ENCODE data around the gene PRMT7.
A peak's percentile ranks its signal among the peaks of the same experiment; 100 is the strongest.
"Not testable (repeated sequence)": the region's sequence is repeated elsewhere in the genome, so short reads cannot be mapped to it uniquely, and the experiment has no call there.

Gene PRMT7

GRCh38 chr16:68287276-68288251, 23.3 kb upstream of the PRMT7 start:
- Histone ChIP-seq H3K4me1 (ENCODE audit: insufficient read depth, low read length) (peaks cover 46% of the 10 kb centered on the region), H3K79me2 (ENCODE audit: insufficient read depth, low read length) (peaks cover 87% of the 10 kb centered on the region), H3K36me3 (ENCODE audit: insufficient read depth, low read length) (peaks cover 86% of the 10 kb centered on the region), H3K4me2 (ENCODE audit: insufficient read depth, low read length) (no peak overlapping the region), H3K27me3 (ENCODE audit: insufficient read depth, low read length, poor library complexity) (no peaks in the 10 kb centered on the region), H3K9ac (ENCODE audit: low read depth, low read length) (no peak overlapping the region; the same call in 1 of the 2 replicates), H4K20me1 (ENCODE audit: insufficient read depth, low read length) (peaks cover 36% of the 10 kb centered on the region), H2AFZ (ENCODE audit: low read depth, low read length) (no peak overlapping the region), H3K9me3 (ENCODE audit: insufficient read depth, low read length, severe bottlenecking) (no peaks in the 10 kb centered on the region), H3K4me3 (ENCODE audit: low read depth in 1 of 2, low read length in 2 of 2) (no peak overlapping the region), H3K27ac (ENCODE audit: low read length) (peak overlapping the region; percentile 54; the same call in 1 of the 2 replicates)
- DNase-seq, result peak; percentile 32
- ATAC-seq (ENCODE audit: insufficient read depth, low read depth), result peak; percentile 27; the same call in 1 of the 3 replicates
- TF ChIP-seq CTCF (IDR thresholded peaks at IDR 0.05; ENCODE audit: borderline replicate concordance, extremely low read depth, low read length, poor library complexity, severe bottlenecking), result no peak
- TF ChIP-seq EZH2 (IDR thresholded peaks at IDR 0.05; ENCODE audit: borderline replicate concordance, low read depth, low read length, severe bottlenecking), result no peak

- DNase-seq (no peak), ATAC-seq (ENCODE audit: insufficient read depth, low read depth) (no peak)
- H3K9me3 ChIP-seq (ENCODE audit: insufficient read depth, low read length, severe bottlenecking), result no peaks in the 10 kb centered on the region
- H4K20me1 ChIP-seq (ENCODE audit: insufficient read depth, low read length), result peaks cover 34% of the 10 kb centered on the region
- peaks cover 86% of the 10 kb centered on the region for H3K36me3 ChIP-seq (ENCODE audit: insufficient read depth, low read length)
- no peak overlapping the region for H3K27ac ChIP-seq (ENCODE audit: low read length)
- TF ChIP-seq EZH2 (IDR thresholded peaks at IDR 0.05; ENCODE audit: borderline replicate concordance, low read depth, low read length, severe bottlenecking) (no peak), CTCF (IDR thresholded peaks at IDR 0.05; ENCODE audit: borderline replicate concordance, extremely low read depth, low read length, poor library complexity, severe bottlenecking) (no peak)
- no peak overlapping the region for H3K9ac ChIP-seq (ENCODE audit: low read depth, low read length)
- no peak overlapping the region for H3K4me3 ChIP-seq (ENCODE audit: low read depth in 1 of 2, low read length in 2 of 2)
- H3K4me1 ChIP-seq (ENCODE audit: insufficient read depth, low read length), result peaks cover 43% of the 10 kb centered on the region
- no peak overlapping the region for H2AFZ ChIP-seq (ENCODE audit: low read depth, low read length)
- H3K4me2 ChIP-seq (ENCODE audit: insufficient read depth, low read length), result no peak overlapping the region
- peaks cover 85% of the 10 kb centered on the region for H3K79me2 ChIP-seq (ENCODE audit: insufficient read depth, low read length)
- no peaks in the 10 kb centered on the region for H3K27me3 ChIP-seq (ENCODE audit: insufficient read depth, low read length, poor library complexity)
Measured at GRCh38 chr16:68288252-68288650, 22.6 kb upstream of the PRMT7 start.

GRCh38 chr16:68288796-68289195, 22.0 kb upstream of the PRMT7 start:
- not testable (repeated sequence) for DNase-seq; H3K27me3 ChIP-seq (ENCODE audit: insufficient read depth, low read length, poor library complexity); H2AFZ ChIP-seq (ENCODE audit: low read depth, low read length); H3K9ac ChIP-seq (ENCODE audit: low read depth, low read length); ATAC-seq (ENCODE audit: insufficient read depth, low read depth); H3K9me3 ChIP-seq (ENCODE audit: insufficient read depth, low read length, severe bottlenecking); H3K4me2 ChIP-seq (ENCODE audit: insufficient read depth, low read length); H3K27ac ChIP-seq (ENCODE audit: low read length); H3K4me3 ChIP-seq (ENCODE audit: low read depth in 1 of 2, low read length in 2 of 2)
- Histone ChIP-seq H3K79me2 (ENCODE audit: insufficient read depth, low read length) (peaks cover 81% of the 10 kb centered on the region), H3K36me3 (ENCODE audit: insufficient read depth, low read length) (peaks cover 86% of the 10 kb centered on the region), H3K4me1 (ENCODE audit: insufficient read depth, low read length) (peaks cover 38% of the 10 kb centered on the region), H4K20me1 (ENCODE audit: insufficient read depth, low read length) (peaks cover 39% of the 10 kb centered on the region)

- Histone ChIP-seq H3K4me2 (ENCODE audit: insufficient read depth, low read length) (no peak overlapping the region), H3K9ac (ENCODE audit: low read depth, low read length) (no peak overlapping the region), H3K4me1 (ENCODE audit: insufficient read depth, low read length) (peaks cover 34% of the 10 kb centered on the region), H3K27ac (ENCODE audit: low read length) (no peak overlapping the region), H3K9me3 (ENCODE audit: insufficient read depth, low read length, severe bottlenecking) (no peaks in the 10 kb centered on the region), H3K79me2 (ENCODE audit: insufficient read depth, low read length) (peaks cover 77% of the 10 kb centered on the region), H3K4me3 (ENCODE audit: low read depth in 1 of 2, low read length in 2 of 2) (no peak overlapping the region), H3K36me3 (ENCODE audit: insufficient read depth, low read length) (peaks cover 88% of the 10 kb centered on the region), H2AFZ (ENCODE audit: low read depth, low read length) (no peak overlapping the region), H4K20me1 (ENCODE audit: insufficient read depth, low read length) (peaks cover 41% of the 10 kb centered on the region), H3K27me3 (ENCODE audit: insufficient read depth, low read length, poor library complexity) (no peaks in the 10 kb centered on the region)
- no peak for ATAC-seq (ENCODE audit: insufficient read depth, low read depth)
- DNase-seq, result no peak
- TF ChIP-seq EZH2 (IDR thresholded peaks at IDR 0.05; ENCODE audit: borderline replicate concordance, low read depth, low read length, severe bottlenecking) (no peak), CTCF (IDR thresholded peaks at IDR 0.05; ENCODE audit: borderline replicate concordance, extremely low read depth, low read length, poor library complexity, severe bottlenecking) (no peak)
Measured at GRCh38 chr16:68289202-68289601, 21.6 kb upstream of the PRMT7 start.

All from DND-41 (cell line).